ENCODE results near the gene SLC39A11.
A peak's percentile ranks its signal among the peaks of the same experiment; 100 is the strongest.

Gene SLC39A11

GRCh38 chr17:72930031-72930430 lies 162.5 kb downstream of the SLC39A11 start:
- DNase-seq, result no peak
- Histone ChIP-seq H3K27me3 (ENCODE audit: insufficient read depth, low read depth, severe bottlenecking) (no peaks in the 10 kb centered on the region), H3K27ac (peak overlapping the region; percentile 51), H3K36me3 (peaks cover 10% of the 10 kb centered on the region), H3K9me3 (ENCODE audit: severe bottlenecking) (no peaks in the 10 kb centered on the region), H3K4me3 (ENCODE audit: low read depth, low read length) (no peak overlapping the region)
- TF ChIP-seq CTCF (IDR thresholded peaks at IDR 0.05; ENCODE audit: low read depth, low read length), result no peak

GRCh38 chr17:72928454-72929136 lies 163.9 kb downstream of the SLC39A11 start:
- DNase-seq, result no peak
- Histone ChIP-seq H3K27me3 (ENCODE audit: insufficient read depth, low read depth, severe bottlenecking) (no peaks in the 10 kb centered on the region), H3K4me3 (ENCODE audit: low read depth, low read length) (no peak overlapping the region), H3K27ac (no peak overlapping the region), H3K36me3 (peaks cover 9% of the 10 kb centered on the region), H3K9me3 (ENCODE audit: severe bottlenecking) (no peaks in the 10 kb centered on the region)
- no peak for TF ChIP-seq CTCF (IDR thresholded peaks at IDR 0.05; ENCODE audit: low read depth, low read length)

GRCh38 chr17:72927760-72928159 lies 164.7 kb downstream of the SLC39A11 start:
- H3K27me3 ChIP-seq (ENCODE audit: insufficient read depth, low read depth, severe bottlenecking), result no peaks in the 10 kb centered on the region

GRCh38 chr17:72927146-72927545 lies 165.3 kb downstream of the SLC39A11 start:
- no peak overlapping the region for H3K27ac ChIP-seq
- no peaks in the 10 kb centered on the region for H3K9me3 ChIP-seq (ENCODE audit: severe bottlenecking)
- H3K36me3 ChIP-seq, result peaks cover 15% of the 10 kb centered on the region
- no peak overlapping the region for H3K4me3 ChIP-seq (ENCODE audit: low read depth, low read length)
- TF ChIP-seq CTCF (IDR thresholded peaks at IDR 0.05; ENCODE audit: low read depth, low read length), result no peak
- no peak for DNase-seq
- H3K27me3 ChIP-seq (ENCODE audit: insufficient read depth, low read depth, severe bottlenecking), result no peaks in the 10 kb centered on the region

More at GRCh38 chr17:72927760-72928159, 164.7 kb downstream of the SLC39A11 start:
- Histone ChIP-seq H3K4me3 (ENCODE audit: low read depth, low read length) (no peak overlapping the region), H3K27ac (no peak overlapping the region), H3K9me3 (ENCODE audit: severe bottlenecking) (no peaks in the 10 kb centered on the region), H3K36me3 (peaks cover 15% of the 10 kb centered on the region)
- no peak for DNase-seq
- no peak for TF ChIP-seq CTCF (IDR thresholded peaks at IDR 0.05; ENCODE audit: low read depth, low read length)

GRCh38 chr17:72926171-72926570 lies 166.3 kb downstream of the SLC39A11 start:
- H3K36me3 ChIP-seq, result peaks cover 15% of the 10 kb centered on the region
- no peak for DNase-seq
- no peak overlapping the region for H3K27ac ChIP-seq
- H3K27me3 ChIP-seq (ENCODE audit: insufficient read depth, low read depth, severe bottlenecking), result no peaks in the 10 kb centered on the region
- H3K4me3 ChIP-seq (ENCODE audit: low read depth, low read length), result no peak overlapping the region
- no peak for TF ChIP-seq CTCF (IDR thresholded peaks at IDR 0.05; ENCODE audit: low read depth, low read length)
- H3K9me3 ChIP-seq (ENCODE audit: severe bottlenecking), result no peaks in the 10 kb centered on the region

GRCh38 chr17:72924196-72924595 lies 168.3 kb downstream of the SLC39A11 start:
- Histone ChIP-seq H3K9me3 (ENCODE audit: severe bottlenecking) (no peaks in the 10 kb centered on the region), H3K27ac (no peak overlapping the region), H3K36me3 (peaks cover 19% of the 10 kb centered on the region), H3K4me3 (ENCODE audit: low read depth, low read length) (no peak overlapping the region), H3K27me3 (ENCODE audit: insufficient read depth, low read depth, severe bottlenecking) (no peaks in the 10 kb centered on the region)
- no peak for DNase-seq
- no peak for TF ChIP-seq CTCF (IDR thresholded peaks at IDR 0.05; ENCODE audit: low read depth, low read length)

All from WERI-Rb-1 (cell line).